ENCODE data around the gene GATAD2B.

The GATAD2B gene

DNA sequence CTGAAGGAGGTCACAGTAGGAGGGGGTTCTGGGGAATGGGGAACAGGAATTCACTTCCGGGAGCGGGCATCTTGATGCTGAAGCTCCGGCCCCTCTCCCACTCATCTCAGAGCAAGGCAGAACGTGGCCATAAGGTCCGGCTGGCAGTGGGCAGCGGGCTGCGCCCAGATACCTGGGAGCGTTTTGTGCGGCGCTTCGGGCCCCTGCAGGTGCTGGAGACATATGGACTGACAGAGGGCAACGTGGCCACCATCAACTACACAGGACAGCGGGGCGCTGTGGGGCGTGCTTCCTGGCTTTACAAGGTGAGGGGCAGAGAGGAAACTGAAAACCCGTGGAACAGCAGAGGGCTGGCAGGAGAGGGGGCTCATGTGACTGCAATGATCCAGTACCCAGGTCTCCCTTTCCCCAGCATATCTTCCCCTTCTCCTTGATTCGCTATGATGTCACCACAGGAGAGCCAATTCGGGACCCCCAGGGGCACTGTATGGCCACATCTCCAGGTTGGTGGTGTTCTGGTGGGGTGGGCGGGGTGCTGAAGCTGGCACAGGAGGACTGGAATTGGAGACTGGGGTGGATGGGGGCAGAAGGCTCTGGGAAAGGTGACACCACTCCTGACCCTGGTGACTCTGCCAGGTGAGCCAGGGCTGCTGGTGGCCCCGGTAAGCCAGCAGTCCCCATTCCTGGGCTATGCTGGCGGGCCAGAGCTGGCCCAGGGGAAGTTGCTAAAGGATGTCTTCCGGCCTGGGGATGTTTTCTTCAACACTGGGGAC, 144.5 kb downstream of the GATAD2B start:
- no peak for DNase-seq (ENCODE audit: low read depth in 1 of 2, low spot score in 1 of 2)
- no peaks in the 10 kb centered on the region for H3K27me3 ChIP-seq (ENCODE audit: insufficient read depth, poor library complexity, severe bottlenecking)
- TF ChIP-seq, protein P1, sequence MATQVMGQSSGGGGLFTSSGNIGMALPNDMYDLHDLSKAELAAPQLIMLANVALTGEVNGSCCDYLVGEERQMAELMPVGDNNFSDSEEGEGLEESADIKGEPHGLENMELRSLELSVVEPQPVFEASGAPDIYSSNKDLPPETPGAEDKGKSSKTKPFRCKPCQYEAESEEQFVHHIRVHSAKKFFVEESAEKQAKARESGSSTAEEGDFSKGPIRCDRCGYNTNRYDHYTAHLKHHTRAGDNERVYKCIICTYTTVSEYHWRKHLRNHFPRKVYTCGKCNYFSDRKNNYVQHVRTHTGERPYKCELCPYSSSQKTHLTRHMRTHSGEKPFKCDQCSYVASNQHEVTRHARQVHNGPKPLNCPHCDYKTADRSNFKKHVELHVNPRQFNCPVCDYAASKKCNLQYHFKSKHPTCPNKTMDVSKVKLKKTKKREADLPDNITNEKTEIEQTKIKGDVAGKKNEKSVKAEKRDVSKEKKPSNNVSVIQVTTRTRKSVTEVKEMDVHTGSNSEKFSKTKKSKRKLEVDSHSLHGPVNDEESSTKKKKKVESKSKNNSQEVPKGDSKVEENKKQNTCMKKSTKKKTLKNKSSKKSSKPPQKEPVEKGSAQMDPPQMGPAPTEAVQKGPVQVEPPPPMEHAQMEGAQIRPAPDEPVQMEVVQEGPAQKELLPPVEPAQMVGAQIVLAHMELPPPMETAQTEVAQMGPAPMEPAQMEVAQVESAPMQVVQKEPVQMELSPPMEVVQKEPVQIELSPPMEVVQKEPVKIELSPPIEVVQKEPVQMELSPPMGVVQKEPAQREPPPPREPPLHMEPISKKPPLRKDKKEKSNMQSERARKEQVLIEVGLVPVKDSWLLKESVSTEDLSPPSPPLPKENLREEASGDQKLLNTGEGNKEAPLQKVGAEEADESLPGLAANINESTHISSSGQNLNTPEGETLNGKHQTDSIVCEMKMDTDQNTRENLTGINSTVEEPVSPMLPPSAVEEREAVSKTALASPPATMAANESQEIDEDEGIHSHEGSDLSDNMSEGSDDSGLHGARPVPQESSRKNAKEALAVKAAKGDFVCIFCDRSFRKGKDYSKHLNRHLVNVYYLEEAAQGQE (IDR thresholded peaks at IDR 0.05; ENCODE audit: insufficient replicate concordance, low read depth), result no peak
- TF ChIP-seq POLR2AphosphoS5 (IDR thresholded peaks at IDR 0.05; ENCODE audit: low read depth) (no peak), GABPA (IDR thresholded peaks at IDR 0.05; ENCODE audit: low read depth) (no peak), SPI1 (IDR thresholded peaks at IDR 0.05; ENCODE audit: borderline replicate concordance, low read depth) (no peak)
- TF ChIP-seq, protein P2, sequence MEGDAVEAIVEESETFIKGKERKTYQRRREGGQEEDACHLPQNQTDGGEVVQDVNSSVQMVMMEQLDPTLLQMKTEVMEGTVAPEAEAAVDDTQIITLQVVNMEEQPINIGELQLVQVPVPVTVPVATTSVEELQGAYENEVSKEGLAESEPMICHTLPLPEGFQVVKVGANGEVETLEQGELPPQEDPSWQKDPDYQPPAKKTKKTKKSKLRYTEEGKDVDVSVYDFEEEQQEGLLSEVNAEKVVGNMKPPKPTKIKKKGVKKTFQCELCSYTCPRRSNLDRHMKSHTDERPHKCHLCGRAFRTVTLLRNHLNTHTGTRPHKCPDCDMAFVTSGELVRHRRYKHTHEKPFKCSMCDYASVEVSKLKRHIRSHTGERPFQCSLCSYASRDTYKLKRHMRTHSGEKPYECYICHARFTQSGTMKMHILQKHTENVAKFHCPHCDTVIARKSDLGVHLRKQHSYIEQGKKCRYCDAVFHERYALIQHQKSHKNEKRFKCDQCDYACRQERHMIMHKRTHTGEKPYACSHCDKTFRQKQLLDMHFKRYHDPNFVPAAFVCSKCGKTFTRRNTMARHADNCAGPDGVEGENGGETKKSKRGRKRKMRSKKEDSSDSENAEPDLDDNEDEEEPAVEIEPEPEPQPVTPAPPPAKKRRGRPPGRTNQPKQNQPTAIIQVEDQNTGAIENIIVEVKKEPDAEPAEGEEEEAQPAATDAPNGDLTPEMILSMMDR (IDR thresholded peaks at IDR 0.05; ENCODE audit: insufficient read depth, low read length), result no peak
- no peak overlapping the region for H3K27ac ChIP-seq (replicated peaks)
- H3K4me3 ChIP-seq (replicated peaks; ENCODE audit: insufficient read depth, low read length), result no peak overlapping the region

DNA sequence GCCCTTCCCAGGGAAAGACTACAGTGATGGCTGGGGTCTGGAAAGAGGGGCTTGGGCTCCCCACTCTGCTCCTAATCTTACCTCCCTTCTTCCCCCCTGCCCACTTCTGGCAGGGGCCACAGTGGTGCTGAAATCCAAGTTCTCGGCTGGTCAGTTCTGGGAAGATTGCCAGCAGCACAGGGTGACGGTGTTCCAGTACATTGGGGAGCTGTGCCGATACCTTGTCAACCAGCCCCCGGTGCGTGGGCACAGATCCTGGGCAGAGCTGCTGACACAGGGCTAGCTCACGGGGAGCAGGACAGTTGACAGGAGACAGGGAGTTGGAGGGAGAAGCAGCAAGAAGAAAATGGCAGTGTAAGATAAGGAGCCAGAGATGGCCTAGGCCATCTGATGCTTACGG, 145.1 kb downstream of the GATAD2B start:
- DNase-seq (ENCODE audit: low read depth in 1 of 2, low spot score in 1 of 2), result no peak
- Histone ChIP-seq H3K27ac (replicated peaks) (no peak overlapping the region), H3K4me3 (replicated peaks; ENCODE audit: insufficient read depth, low read length) (no peak overlapping the region), H3K27me3 (ENCODE audit: insufficient read depth, poor library complexity, severe bottlenecking) (no peaks in the 10 kb centered on the region)
- TF ChIP-seq POLR2AphosphoS5 (IDR thresholded peaks at IDR 0.05; ENCODE audit: low read depth) (no peak), SPI1 (IDR thresholded peaks at IDR 0.05; ENCODE audit: borderline replicate concordance, low read depth) (no peak), GABPA (IDR thresholded peaks at IDR 0.05; ENCODE audit: low read depth) (no peak)
- TF ChIP-seq, protein P2 (IDR thresholded peaks at IDR 0.05; ENCODE audit: insufficient read depth, low read length), result no peak
- TF ChIP-seq, protein P1 (IDR thresholded peaks at IDR 0.05; ENCODE audit: insufficient replicate concordance, low read depth), result no peak

DNA sequence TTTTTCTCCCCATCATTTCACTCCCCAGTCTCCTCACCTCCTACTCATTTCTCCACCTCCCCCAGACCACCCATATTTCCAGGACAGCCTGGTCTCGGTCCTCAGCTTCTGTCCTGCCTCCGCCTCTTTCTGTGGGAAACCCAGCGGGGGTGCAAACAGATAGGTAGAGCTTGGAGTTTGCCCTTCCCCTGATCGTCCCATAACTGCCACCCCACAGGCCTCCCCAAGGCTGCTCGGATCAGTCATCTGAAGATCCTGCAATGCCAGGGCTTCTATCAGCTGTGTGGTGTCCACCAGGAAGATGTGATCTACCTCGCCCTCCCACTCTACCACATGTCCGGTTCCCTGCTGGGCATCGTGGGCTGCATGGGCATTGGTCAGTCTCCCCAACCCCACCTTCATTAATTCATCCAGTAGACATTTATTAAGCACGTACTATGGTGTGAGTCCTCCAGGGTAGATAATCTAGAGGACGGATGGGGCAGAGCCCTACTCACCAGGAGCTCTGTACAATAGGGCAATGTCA, 145.9 kb downstream of the GATAD2B start:
- no peak overlapping the region for H3K4me3 ChIP-seq (replicated peaks; ENCODE audit: insufficient read depth, low read length)

More for the DNA sequence above, 145.9 kb downstream of the GATAD2B start:
- TF ChIP-seq, protein P2 (IDR thresholded peaks at IDR 0.05; ENCODE audit: insufficient read depth, low read length), result no peak
- TF ChIP-seq, protein P1 (IDR thresholded peaks at IDR 0.05; ENCODE audit: insufficient replicate concordance, low read depth), result no peak
- TF ChIP-seq POLR2AphosphoS5 (IDR thresholded peaks at IDR 0.05; ENCODE audit: low read depth) (no peak), SPI1 (IDR thresholded peaks at IDR 0.05; ENCODE audit: borderline replicate concordance, low read depth) (no peak), GABPA (IDR thresholded peaks at IDR 0.05; ENCODE audit: low read depth) (no peak)
- DNase-seq (ENCODE audit: low read depth in 1 of 2, low spot score in 1 of 2), result no peak
- Histone ChIP-seq H3K27me3 (ENCODE audit: insufficient read depth, poor library complexity, severe bottlenecking) (no peaks in the 10 kb centered on the region), H3K27ac (replicated peaks) (no peak overlapping the region)
